Sigmoid colon (tissue), 4 donors: ENCODE data around the gene RXRG.

ENCODE experiments used
- CTCF ChIP-seq, 4 experiments: fragments of 450-650 bp in 3 of 4; fragments of 200-600 bp in 1 of 4; IDR thresholded peaks; one replicate each; pipeline ENCODE4 v1.5.1; 2016 to 2019; ENCODE audit warnings: antibody characterized with exemption in 4 of 4, mild to moderate bottlenecking in 3 of 4, moderate library complexity in 2 of 4
- POLR2A ChIP-seq, 2 donors: fragments of 450-650 bp; IDR thresholded peaks; one replicate each; pipeline ENCODE4 v1.6.1; 2016; ENCODE audit warnings: antibody characterized with exemption in 2 of 2, mild to moderate bottlenecking in 2 of 2, moderate library complexity in 2 of 2
- POLR2AphosphoS5 ChIP-seq, 4 donors: sonication (generic); formaldehyde crosslinking; IDR thresholded peaks; one replicate each; pipeline ENCODE4 v1.6.1; 2017; ENCODE audit warnings: antibody characterized with exemption in 4 of 4

DNA sequence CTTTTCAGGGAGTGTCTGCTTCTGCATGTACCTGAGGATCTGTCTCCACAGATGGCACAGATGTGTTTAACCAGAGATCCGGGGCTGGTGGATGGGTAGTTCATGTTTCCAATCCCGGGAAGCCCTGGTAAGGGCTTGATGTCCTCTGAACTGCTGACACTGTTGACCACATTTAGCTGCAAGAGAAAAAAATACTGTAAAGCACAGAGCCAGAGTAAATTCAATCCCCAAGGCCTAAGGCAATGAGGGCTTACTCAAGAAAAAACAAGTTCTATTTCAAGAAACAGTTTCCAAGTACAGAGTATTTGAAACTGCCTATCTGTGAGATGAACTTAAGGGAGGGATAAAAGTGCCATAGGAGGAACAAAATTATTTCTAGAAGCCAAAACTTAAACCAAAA is 25.1 kb downstream of the RXRG start:
- no peak for TF ChIP-seq POLR2A (IDR thresholded peaks at IDR 0.05)
- no peak for TF ChIP-seq CTCF (IDR thresholded peaks at IDR 0.05)
- no peak for TF ChIP-seq POLR2AphosphoS5 (IDR thresholded peaks at IDR 0.05)
